ENCODE measurements around the gene ASB2. TPM values are rescaled to one million over a fixed set of nuclear protein-coding genes. Genes with fewer than 3 reads are reported as not detected.

The ASB2 gene
- total RNA-seq, 1 experiment from 2014 or later: 0.35 TPM

DNA sequence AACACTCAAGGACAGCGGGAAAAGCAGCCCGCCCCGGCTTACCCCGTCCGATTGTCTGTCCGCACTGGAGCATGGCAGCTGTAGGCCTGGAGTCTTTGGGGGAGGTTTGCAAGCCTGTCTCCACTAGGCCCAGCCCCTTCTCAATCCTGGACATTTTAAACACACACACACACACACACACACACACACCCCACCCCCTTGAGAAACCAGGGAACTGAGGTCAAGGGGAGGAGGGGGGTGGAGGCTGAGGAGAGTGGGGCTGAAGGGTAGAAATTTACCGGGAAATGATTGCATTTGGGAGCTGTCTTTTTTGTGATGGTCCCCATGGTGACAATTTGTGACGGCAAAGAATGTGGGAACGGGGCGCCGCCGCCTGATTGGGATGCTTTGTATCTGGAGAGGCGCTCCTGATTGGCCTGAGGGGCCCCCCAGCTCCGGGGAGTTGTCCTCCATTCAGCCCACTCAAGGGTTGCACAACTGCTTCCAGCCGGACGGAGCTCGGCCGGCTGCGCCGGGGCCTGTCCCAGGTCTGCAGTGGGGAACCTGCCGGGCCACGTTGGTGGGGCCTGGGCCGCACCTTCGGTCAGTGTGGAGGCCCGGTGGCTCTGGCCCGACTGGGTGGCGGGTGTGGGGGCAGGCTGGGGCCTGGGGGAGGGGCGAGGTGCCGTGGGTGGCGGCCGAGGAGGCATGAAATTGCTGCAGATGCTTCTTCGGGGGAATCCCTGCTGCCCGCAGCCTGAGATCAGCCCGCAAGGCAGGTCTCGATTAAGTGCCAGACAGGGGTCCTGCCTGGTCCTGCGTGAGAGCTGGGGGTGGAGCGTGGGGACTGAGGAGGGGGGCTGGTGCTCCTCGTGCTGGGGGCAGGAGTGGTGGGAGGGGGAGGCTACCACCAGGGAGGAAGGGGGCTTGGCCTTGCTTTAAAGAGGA is 49.2 kb downstream of the ASB2 start, which contains the start of gene FAM181A:
Gene FAM181A, plus strand, starts transcription at position 472 of the 927 bp plus-strand sequence. CDS start 942 bp downstream, outside the sequence.
- H3K27ac Mint-ChIP-seq: no peak within 1 kb of the TSS
- no peak for DNase-seq

More for the DNA sequence above, 49.2 kb downstream of the ASB2 start, which contains the start of gene FAM181A:
- Mint-ChIP-seq H3K4me3 (no peak within 1 kb of the TSS), H3K27me3 (ENCODE audit: low read depth) (no peaks in the 10 kb centered on the region; the same call in 1 of the 2 replicates), H3K9me3 (no peaks in the 10 kb centered on the region), H3K36me3 (ENCODE audit: insufficient read depth in 1 of 3, low read depth in 3 of 3) (no peaks in the 10 kb centered on the region), H3K4me1 (peaks cover 0 to 8% of the 10 kb centered on the region in 2 experiments; a peak in 3 of 4 replicates)
- Histone ChIP-seq H3K4me1 (ENCODE audit: insufficient read depth, low read length) (no peaks in the 10 kb centered on the region), H3K79me2 (ENCODE audit: insufficient read depth, low read length) (no peaks in the 10 kb centered on the region), H3K4me2 (ENCODE audit: insufficient read depth, insufficient read length, low read length) (no peak within 1 kb of the TSS), H3K27me3 (ENCODE audit: insufficient read depth, low read length) (no peaks in the 10 kb centered on the region), H3K79me1 (ENCODE audit: insufficient read depth, low read depth, low read length, poor library complexity, severe bottlenecking) (no peaks in the 10 kb centered on the region), H3K23ac (ENCODE audit: insufficient read length, low read depth, low read length) (no peak within 1 kb of the TSS), H2BK15ac (ENCODE audit: low read depth, low read length) (no peak within 1 kb of the TSS), H2AFZ (ENCODE audit: low read length) (no peak within 1 kb of the TSS), H3K27ac (ENCODE audit: insufficient read length, low read depth, low read length) (no peak within 1 kb of the TSS), H4K5ac (ENCODE audit: insufficient read length, low read depth, low read length) (no peak within 1 kb of the TSS), H2AK5ac (ENCODE audit: insufficient read length, low read length) (no peak within 1 kb of the TSS), H3K4ac (ENCODE audit: low read depth, low read length) (no peak within 1 kb of the TSS), H2BK20ac (ENCODE audit: low read depth, low read length, poor library complexity, severe bottlenecking) (no peak within 1 kb of the TSS), H2BK12ac (ENCODE audit: insufficient read length, low read depth, low read length) (no peak within 1 kb of the TSS), H3K14ac (ENCODE audit: insufficient read depth, low read length) (no peak within 1 kb of the TSS; the same call in 1 of the 2 replicates), H4K8ac (replicated peaks; ENCODE audit: insufficient read length, low read depth, low read length) (no peak within 1 kb of the TSS), H4K20me1 (ENCODE audit: control insufficient read depth, insufficient read depth, insufficient read length) (no peaks in the 10 kb centered on the region), H2BK5ac (ENCODE audit: insufficient read length, low read length) (no peak within 1 kb of the TSS), H3K23me2 (ENCODE audit: insufficient read length, low read depth, low read length, poor library complexity, severe bottlenecking) (no peaks in the 10 kb centered on the region), H4K91ac (ENCODE audit: insufficient read length, low read depth, low read length) (no peak within 1 kb of the TSS), H2BK120ac (ENCODE audit: low read depth, low read length, poor library complexity, severe bottlenecking) (no peak within 1 kb of the TSS), H3K18ac (ENCODE audit: insufficient read length, low read depth, low read length) (no peak within 1 kb of the TSS), H3K56ac (ENCODE audit: insufficient read length, low read depth, low read length) (no peak within 1 kb of the TSS), H3K9me3 (ENCODE audit: control insufficient read depth, low read depth, low read length) (no peaks in the 10 kb centered on the region), H3K9ac (ENCODE audit: extremely low read depth, insufficient read length, low read length) (no peak within 1 kb of the TSS), H3T11ph (ENCODE audit: low read length) (no peak within 1 kb of the TSS)
- TF ChIP-seq, protein P1, sequence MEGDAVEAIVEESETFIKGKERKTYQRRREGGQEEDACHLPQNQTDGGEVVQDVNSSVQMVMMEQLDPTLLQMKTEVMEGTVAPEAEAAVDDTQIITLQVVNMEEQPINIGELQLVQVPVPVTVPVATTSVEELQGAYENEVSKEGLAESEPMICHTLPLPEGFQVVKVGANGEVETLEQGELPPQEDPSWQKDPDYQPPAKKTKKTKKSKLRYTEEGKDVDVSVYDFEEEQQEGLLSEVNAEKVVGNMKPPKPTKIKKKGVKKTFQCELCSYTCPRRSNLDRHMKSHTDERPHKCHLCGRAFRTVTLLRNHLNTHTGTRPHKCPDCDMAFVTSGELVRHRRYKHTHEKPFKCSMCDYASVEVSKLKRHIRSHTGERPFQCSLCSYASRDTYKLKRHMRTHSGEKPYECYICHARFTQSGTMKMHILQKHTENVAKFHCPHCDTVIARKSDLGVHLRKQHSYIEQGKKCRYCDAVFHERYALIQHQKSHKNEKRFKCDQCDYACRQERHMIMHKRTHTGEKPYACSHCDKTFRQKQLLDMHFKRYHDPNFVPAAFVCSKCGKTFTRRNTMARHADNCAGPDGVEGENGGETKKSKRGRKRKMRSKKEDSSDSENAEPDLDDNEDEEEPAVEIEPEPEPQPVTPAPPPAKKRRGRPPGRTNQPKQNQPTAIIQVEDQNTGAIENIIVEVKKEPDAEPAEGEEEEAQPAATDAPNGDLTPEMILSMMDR (conservative IDR thresholded peaks at IDR 0.05): no peak
- WGBS (ENCODE audit: extremely low coverage, insufficient read length, low lambda C conversion rate): no CpG with 5 or more reads among the region's 38 CpGs
